Neural crest cell (in vitro differentiated cells): ENCODE measurements around the gene ISM1. TPM values are rescaled to one million over a fixed set of nuclear protein-coding genes. Genes with fewer than 3 reads are reported as not detected.

Experiments
- DNase-seq: peaks from one replicate; pipeline ENCODE4 v3.0.0; 2021; ENCODE audit warnings: low read depth, mixed read lengths, low spot score
- H3K27ac Mint-ChIP-seq: one replicate; pipeline ENCODE4 v1.8.0; 2021; ENCODE audit warnings: mild to moderate bottlenecking, mixed read lengths; ENCODE audit not compliant: unreplicated experiment
- H3K27me3 Mint-ChIP-seq: 2 replicates; pipeline ENCODE4 v1.8.0; 2021; ENCODE audit warnings: low read depth, mild to moderate bottlenecking, mixed read lengths
- H3K36me3 Mint-ChIP-seq: 2 replicates; pipeline ENCODE4 v1.8.0; 2021; ENCODE audit warnings: low read depth, mild to moderate bottlenecking, mixed read lengths
- H3K4me1 Mint-ChIP-seq: 2 replicates; pipeline ENCODE4 v1.8.0; 2021; ENCODE audit warnings: mixed read lengths
- H3K4me3 Mint-ChIP-seq: one replicate; pipeline ENCODE4 v1.8.0; 2021; ENCODE audit warnings: mild to moderate bottlenecking, mixed read lengths
- H3K9me3 Mint-ChIP-seq: 2 replicates; pipeline ENCODE4 v1.8.0; 2021; ENCODE audit warnings: mixed read lengths
- CTCF ChIP-seq: fragments of 200-600 bp; sonication (generic); conservative IDR thresholded peaks from 2 replicates; pipeline ENCODE4 v1.5.0; 2021; ENCODE audit warnings: antibody characterized with exemption, mild to moderate bottlenecking
- total RNA-seq: library from RNA; stranded (reverse); gene quantifications from 2 replicates; pipeline ENCODE4 v1.2.1, GENCODE V29; 2021

ISM1 gene
- total RNA-seq, 1 donor from 2014 or later = 0.33 TPM

DNA sequence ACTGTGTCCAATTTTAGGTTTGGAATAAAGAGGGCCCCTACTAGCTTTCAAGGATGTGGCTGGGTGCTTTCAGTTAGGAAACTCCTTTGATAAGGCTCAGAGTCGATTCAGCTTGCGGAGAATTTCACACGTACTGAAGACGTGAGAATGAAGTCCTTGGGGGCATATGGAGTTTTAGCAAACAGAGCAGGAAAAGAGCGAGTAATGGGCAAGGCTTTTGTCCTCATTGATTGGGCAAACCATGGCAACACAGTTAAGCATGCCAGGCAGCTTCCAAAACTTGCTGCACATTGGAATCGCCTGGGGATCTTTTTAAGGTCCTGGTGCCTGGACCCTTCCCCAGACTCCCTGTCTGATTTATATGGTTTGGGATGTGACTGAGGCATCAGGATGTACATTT is 29.2 kb downstream of the ISM1 start:
- H3K9me3 Mint-ChIP-seq = no peaks in the 10 kb centered on the region

DNA sequence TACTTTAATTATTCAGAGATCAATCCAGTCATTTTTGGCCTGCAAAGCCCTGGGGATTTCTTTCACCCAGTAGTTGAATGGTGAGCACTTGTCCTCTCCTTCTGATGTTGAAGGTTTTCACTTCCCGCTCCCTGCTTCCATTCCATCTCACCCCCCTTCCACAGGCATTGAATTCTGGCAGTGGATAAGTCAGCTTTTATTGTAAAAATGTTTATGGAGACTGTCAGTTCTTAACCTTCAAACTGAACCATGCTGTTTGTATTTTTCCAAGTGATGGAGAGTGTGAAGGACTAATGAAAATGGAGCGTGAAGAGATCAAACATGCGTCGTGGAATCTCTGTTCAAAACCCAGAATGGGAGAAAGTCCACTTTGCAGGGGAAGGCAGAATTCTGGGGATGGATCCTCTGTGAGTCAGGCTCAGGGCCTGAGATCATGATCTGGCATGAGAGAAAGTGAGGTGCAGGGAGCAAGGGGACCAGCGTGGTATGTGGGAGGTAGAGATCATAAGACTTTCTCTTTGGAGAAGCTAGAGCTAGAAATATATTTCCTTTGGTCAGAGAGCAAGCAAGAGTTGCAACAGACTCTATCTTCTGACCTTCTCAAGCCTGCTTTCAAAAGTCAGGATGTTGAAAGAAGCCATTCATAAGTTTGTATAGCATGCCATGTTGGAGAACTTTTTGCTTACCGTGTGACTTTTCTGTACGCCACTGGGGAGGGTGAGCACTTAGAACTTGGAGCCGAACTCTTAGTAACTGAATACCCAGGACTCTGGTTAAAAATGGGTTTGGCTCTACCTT is 30.2 kb downstream of the ISM1 start:
- no peak for TF ChIP-seq CTCF
- H3K36me3 Mint-ChIP-seq = no peaks in the 10 kb centered on the region
- peaks cover 7% of the 10 kb centered on the region for H3K4me1 Mint-ChIP-seq
- no peaks in the 10 kb centered on the region for H3K9me3 Mint-ChIP-seq
- H3K27ac Mint-ChIP-seq = no peak overlapping the region
- no peak for DNase-seq
- peaks cover 2% of the 10 kb centered on the region for H3K27me3 Mint-ChIP-seq
- H3K4me3 Mint-ChIP-seq = no peak overlapping the region

More for the DNA sequence above, 29.2 kb downstream of the ISM1 start:
- Mint-ChIP-seq H3K27ac (no peak overlapping the region), H3K36me3 (no peaks in the 10 kb centered on the region), H3K27me3 (no peaks in the 10 kb centered on the region), H3K4me3 (no peak overlapping the region), H3K4me1 (peaks cover 7% of the 10 kb centered on the region)
- no peak for DNase-seq
- TF ChIP-seq CTCF = no peak

GRCh38 chr20:13251904-13252297 is 30.8 kb downstream of the ISM1 start:
- H3K27ac Mint-ChIP-seq = no peak overlapping the region
- no peaks in the 10 kb centered on the region for H3K9me3 Mint-ChIP-seq
- H3K27me3 Mint-ChIP-seq = peaks cover 2% of the 10 kb centered on the region

GRCh38 chr20:13255356-13255755 is 34.3 kb downstream of the ISM1 start:
- no peak overlapping the region for H3K4me3 Mint-ChIP-seq
- peaks cover 2% of the 10 kb centered on the region for H3K27me3 Mint-ChIP-seq
- H3K27ac Mint-ChIP-seq = no peak overlapping the region
- no peak for DNase-seq
- no peaks in the 10 kb centered on the region for H3K36me3 Mint-ChIP-seq
- no peaks in the 10 kb centered on the region for H3K4me1 Mint-ChIP-seq
- no peak for TF ChIP-seq CTCF
- no peaks in the 10 kb centered on the region for H3K9me3 Mint-ChIP-seq

More at GRCh38 chr20:13251904-13252297, 30.8 kb downstream of the ISM1 start:
- no peak overlapping the region for H3K4me3 Mint-ChIP-seq
- no peaks in the 10 kb centered on the region for H3K36me3 Mint-ChIP-seq
- DNase-seq = no peak
- no peak for TF ChIP-seq CTCF
- H3K4me1 Mint-ChIP-seq = peaks cover 7% of the 10 kb centered on the region

DNA sequence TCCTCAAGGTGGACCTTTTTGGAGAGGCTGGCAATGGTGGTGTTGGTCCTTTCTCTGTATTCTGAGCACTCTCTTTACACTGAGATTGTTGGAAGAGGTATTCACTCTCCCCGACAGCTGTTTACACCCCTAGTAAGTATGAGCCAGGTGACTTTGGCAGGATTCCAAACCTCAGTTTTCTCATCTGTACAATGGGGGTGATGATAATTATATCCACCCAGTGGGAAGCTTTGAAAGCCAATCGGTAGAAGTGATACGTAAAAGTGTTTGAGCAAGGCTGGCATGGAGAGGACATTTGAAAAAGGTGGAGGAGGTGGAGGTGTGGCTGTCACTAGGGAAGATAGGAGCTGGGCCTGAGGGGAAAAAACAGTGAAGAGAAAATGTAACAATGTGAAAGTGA is 35.5 kb downstream of the ISM1 start:
- Mint-ChIP-seq H3K4me1 (no peaks in the 10 kb centered on the region), H3K27me3 (peaks cover 2% of the 10 kb centered on the region), H3K9me3 (no peaks in the 10 kb centered on the region), H3K4me3 (no peak overlapping the region), H3K36me3 (no peaks in the 10 kb centered on the region), H3K27ac (no peak overlapping the region)
- no peak for DNase-seq
- TF ChIP-seq CTCF = no peak
